ENCODE measurements around the gene PCGF2. TPM values are rescaled to one million over a fixed set of nuclear protein-coding genes. Genes with fewer than 3 reads are reported as not detected.

Gene PCGF2
- total and polyA plus RNA-seq, 2 of the 8 experiments (the other 6 are each of a cell fraction or from before 2014, with no cell fraction given) = 42.1 to 93.3 TPM

DNA sequence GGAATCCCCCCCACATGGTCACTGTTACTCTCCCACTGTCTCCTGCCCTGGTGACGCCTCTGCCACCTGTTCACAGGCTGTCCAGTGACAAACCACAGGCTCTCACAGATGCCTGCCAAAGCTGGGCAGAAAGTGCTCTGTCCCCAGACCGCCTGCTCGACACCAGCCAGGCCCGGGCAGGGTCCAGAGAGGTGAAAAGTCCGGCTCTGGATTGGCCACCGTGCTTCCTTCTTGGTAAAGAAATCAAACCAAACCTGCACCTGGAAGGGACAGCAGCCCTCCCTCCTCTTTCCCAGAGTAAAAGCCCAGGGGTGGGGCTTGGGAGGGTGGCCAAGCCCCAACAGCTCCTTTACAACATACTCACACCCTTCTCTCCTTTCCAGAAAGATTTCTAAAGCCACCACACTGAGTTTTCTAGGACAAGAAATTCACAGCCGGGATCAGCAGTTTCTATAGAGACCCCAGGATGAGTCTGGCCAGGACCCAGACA is 6.2 kb downstream of the PCGF2 start:
- Histone ChIP-seq H3K27me3 (replicated peaks in 1 of 4; ENCODE audit: control insufficient read depth in 3 of 4, extremely low read depth in 1 of 4, insufficient read depth in 3 of 4, low read length in 3 of 4) (no peaks in the 10 kb centered on the region), H3K27ac (ENCODE audit: low read depth, low read length) (0 out of 2 replicates have a peak overlapping the region, but pooled peaks have one; percentile 26), H2BK15ac (ENCODE audit: low read length) (no peak overlapping the region), H3K9ac (replicated peaks in 1 of 4; ENCODE audit: extremely low read depth in 1 of 4, low read depth in 3 of 4, low read length in 3 of 4) (no peak overlapping the region), H2AFZ (ENCODE audit: low read length) (no peak overlapping the region), H3K9me3 (ENCODE audit: insufficient read depth in 2 of 2, low read depth in 1 of 2, low read length in 1 of 2) (no peaks in the 10 kb centered on the region), H3K4ac (replicated peaks; ENCODE audit: insufficient read length, low read depth, low read length) (no peak overlapping the region), H2BK12ac (ENCODE audit: low read depth, low read length) (no peak overlapping the region), H2BK20ac (ENCODE audit: low read length) (no peak overlapping the region), H3K14ac (ENCODE audit: insufficient read length) (no peak overlapping the region), H3K4me1 (replicated peaks in 1 of 4; ENCODE audit: control insufficient read depth in 3 of 4, insufficient read depth in 4 of 4, low read length in 3 of 4) (peaks cover 7 to 37% (median 22%) of the 10 kb centered on the region in 4 experiments), H4K5ac (ENCODE audit: insufficient read length, low read depth, low read length) (no peak overlapping the region), H4K8ac (ENCODE audit: extremely low read depth, insufficient read depth, low read length) (peak overlapping the region; percentile 28), H3K79me1 (ENCODE audit: low read depth, low read length) (peaks cover 29% of the 10 kb centered on the region), H3K79me2 (ENCODE audit: control insufficient read depth in 1 of 2, insufficient read depth in 2 of 2, low read length in 2 of 2) (peaks cover 43 to 79% of the 10 kb centered on the region in 2 experiments), H2BK120ac (replicated peaks; ENCODE audit: low read depth, low read length) (no peak overlapping the region), H3K4me2 (ENCODE audit: insufficient read depth in 1 of 2, low read depth in 2 of 2, low read length in 2 of 2) (no peak overlapping the region; a peak in 1 of 4 replicates), H4K91ac (replicated peaks; ENCODE audit: insufficient read length, low read length) (no peak overlapping the region), H3K4me3 (ENCODE audit: extremely low read depth in 1 of 4, insufficient read depth in 2 of 4, low read depth in 3 of 4, low read length in 4 of 4) (no peak overlapping the region), H3K36me3 (ENCODE audit: control insufficient read depth in 2 of 4, insufficient read depth in 4 of 4, low read length in 3 of 4) (peaks cover 2 to 27% (median 14%) of the 10 kb centered on the region in 4 experiments; a peak in 7 of 8 replicates), H3K23me2 (ENCODE audit: low read depth, low read length) (peaks cover 11% of the 10 kb centered on the region; the same call in 1 of the 2 replicates), H3K18ac (ENCODE audit: extremely low read depth, low read length) (no peak overlapping the region), H3K23ac (ENCODE audit: insufficient read length) (no peak overlapping the region), H4K20me1 (replicated peaks in 1 of 2; ENCODE audit: control insufficient read depth in 1 of 2, insufficient read depth in 2 of 2, low read length in 2 of 2) (peaks cover 46 to 62% of the 10 kb centered on the region in 2 experiments), H3K56ac (replicated peaks; ENCODE audit: insufficient read length, low read depth, low read length) (no peak overlapping the region), H2BK5ac (ENCODE audit: low read depth, low read length) (no peak overlapping the region), H2AK5ac (ENCODE audit: low read depth, low read length) (no peak overlapping the region)
- ChIA-PET POLR2A (ENCODE audit: partially characterized antibody) (interaction anchor here (0.7 to 1.2 kb wide), 2 partner anchors 10 to 35 kb away, joined by 3 to 4 read pairs; no protein-coding TSS in a partner anchor), CTCF (ENCODE audit: partially characterized antibody) (interaction anchor here (1.2 kb wide), 2 partner anchors 45 to 47 kb away, joined by 3 to 4 read pairs; no protein-coding TSS in a partner anchor)
- whole genome bisulfite sequencing, 2 experiments (ENCODE audit: extremely low coverage in 1 of 2, insufficient coverage in 1 of 2, insufficient read length in 1 of 2, insufficient replicate concordance in 2 of 2, low coverage in 1 of 2, low lambda C conversion rate in 2 of 2, missing lambda C conversion rate in 1 of 2) = 79% methylated on average over 6 of the region's 7 CpGs; no CpG with 5 or more reads in 1 of the 2 experiments
- no peak for DNase-seq (ENCODE audit: low read depth in 1 of 2, low spot score in 2 of 2)
- FAIRE-seq = no peak
- TF ChIP-seq HDAC6 (IDR thresholded peaks at IDR 0.05; ENCODE audit: low read depth, low read length) = no peak
- TF ChIP-seq, protein P1, sequence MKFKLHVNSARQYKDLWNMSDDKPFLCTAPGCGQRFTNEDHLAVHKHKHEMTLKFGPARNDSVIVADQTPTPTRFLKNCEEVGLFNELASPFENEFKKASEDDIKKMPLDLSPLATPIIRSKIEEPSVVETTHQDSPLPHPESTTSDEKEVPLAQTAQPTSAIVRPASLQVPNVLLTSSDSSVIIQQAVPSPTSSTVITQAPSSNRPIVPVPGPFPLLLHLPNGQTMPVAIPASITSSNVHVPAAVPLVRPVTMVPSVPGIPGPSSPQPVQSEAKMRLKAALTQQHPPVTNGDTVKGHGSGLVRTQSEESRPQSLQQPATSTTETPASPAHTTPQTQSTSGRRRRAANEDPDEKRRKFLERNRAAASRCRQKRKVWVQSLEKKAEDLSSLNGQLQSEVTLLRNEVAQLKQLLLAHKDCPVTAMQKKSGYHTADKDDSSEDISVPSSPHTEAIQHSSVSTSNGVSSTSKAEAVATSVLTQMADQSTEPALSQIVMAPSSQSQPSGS (IDR thresholded peaks at IDR 0.05; ENCODE audit: low read length) = no peak
- TF ChIP-seq TBP (IDR thresholded peaks at IDR 0.05; ENCODE audit: low read depth, low read length) = no peak
- TF ChIP-seq KDM1A (IDR thresholded peaks at IDR 0.05; ENCODE audit: borderline replicate concordance, low read length) = no peak
- TF ChIP-seq GABPA (IDR thresholded peaks at IDR 0.05; ENCODE audit: borderline replicate concordance, insufficient read depth, low read length) = no peak
- no peak for TF ChIP-seq POU5F1 (IDR thresholded peaks at IDR 0.05; ENCODE audit: low read depth, low read length)
- TF ChIP-seq CEBPB (IDR thresholded peaks at IDR 0.05; ENCODE audit: low read depth, low read length) = no peak
- no peak for TF ChIP-seq BCL11A (IDR thresholded peaks at IDR 0.05; ENCODE audit: low read depth in 2 of 2, low read length in 2 of 2)
- TF ChIP-seq TAF1 (IDR thresholded peaks at IDR 0.05; ENCODE audit: low read depth, low read length) = no peak
- TF ChIP-seq RBBP5 (IDR thresholded peaks at IDR 0.05; ENCODE audit: borderline replicate concordance, low read depth, low read length) = no peak
- no peak for TF ChIP-seq SUZ12 (IDR thresholded peaks at IDR 0.05; ENCODE audit: low read length)
- no peak for TF ChIP-seq GTF2F1 (IDR thresholded peaks at IDR 0.05; ENCODE audit: borderline replicate concordance, low read depth, low read length)
